Measurements from ENCODE around the gene PRCP.
A peak's percentile ranks its signal among the peaks of the same experiment; 100 is the strongest.

PRCP gene

DNA sequence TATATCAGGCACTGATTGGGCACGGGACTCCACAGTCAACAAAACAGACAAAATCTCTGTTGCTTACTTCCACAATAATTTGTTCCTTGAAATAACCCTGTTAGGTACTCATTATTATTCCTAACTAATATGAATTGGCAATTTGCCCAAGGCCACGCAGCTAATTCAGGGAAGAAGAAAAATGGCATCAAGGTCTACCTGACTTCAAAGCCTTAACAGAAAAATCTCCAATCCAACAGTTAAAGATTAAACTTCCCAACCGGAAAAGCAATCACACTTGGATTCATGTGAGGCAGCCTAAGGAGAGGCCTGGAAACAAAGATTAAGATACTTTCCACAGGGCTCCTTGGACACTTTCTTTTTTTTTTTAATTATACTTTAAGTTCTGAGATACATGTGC is 68.9 kb downstream of the PRCP start:
- TF ChIP-seq, protein P1, sequence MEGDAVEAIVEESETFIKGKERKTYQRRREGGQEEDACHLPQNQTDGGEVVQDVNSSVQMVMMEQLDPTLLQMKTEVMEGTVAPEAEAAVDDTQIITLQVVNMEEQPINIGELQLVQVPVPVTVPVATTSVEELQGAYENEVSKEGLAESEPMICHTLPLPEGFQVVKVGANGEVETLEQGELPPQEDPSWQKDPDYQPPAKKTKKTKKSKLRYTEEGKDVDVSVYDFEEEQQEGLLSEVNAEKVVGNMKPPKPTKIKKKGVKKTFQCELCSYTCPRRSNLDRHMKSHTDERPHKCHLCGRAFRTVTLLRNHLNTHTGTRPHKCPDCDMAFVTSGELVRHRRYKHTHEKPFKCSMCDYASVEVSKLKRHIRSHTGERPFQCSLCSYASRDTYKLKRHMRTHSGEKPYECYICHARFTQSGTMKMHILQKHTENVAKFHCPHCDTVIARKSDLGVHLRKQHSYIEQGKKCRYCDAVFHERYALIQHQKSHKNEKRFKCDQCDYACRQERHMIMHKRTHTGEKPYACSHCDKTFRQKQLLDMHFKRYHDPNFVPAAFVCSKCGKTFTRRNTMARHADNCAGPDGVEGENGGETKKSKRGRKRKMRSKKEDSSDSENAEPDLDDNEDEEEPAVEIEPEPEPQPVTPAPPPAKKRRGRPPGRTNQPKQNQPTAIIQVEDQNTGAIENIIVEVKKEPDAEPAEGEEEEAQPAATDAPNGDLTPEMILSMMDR (IDR thresholded peaks at IDR 0.05; ENCODE audit: insufficient read depth, low read depth, low read length, missing control alignments), result no peak
- DNase-seq (ENCODE audit: low read depth), result no peak
- no peak overlapping the region for H3K4me3 ChIP-seq (ENCODE audit: low read length)

DNA sequence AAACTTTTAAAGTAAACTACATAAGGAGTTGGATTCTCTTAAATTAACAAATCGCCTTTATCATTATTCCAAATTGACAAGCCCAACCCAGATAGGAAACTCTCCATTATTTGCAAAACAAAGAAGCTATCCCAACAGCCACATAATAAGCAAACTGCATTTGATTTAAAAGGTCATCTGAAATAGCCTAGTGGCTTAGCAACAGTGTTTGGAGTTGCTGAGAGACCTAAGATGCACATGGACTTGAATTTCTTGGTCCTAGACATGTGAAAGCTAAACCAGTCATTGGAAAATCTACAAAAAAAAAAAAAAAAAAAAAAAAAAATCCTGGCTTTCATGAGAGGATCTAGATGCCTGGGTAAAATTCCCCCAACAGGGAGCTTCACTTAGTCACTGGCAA is 69.5 kb downstream of the PRCP start:
- TF ChIP-seq, protein P1 (IDR thresholded peaks at IDR 0.05; ENCODE audit: insufficient read depth, low read depth, low read length, missing control alignments), result no peak
- H3K4me3 ChIP-seq (ENCODE audit: low read length), result no peak overlapping the region
- DNase-seq (ENCODE audit: low read depth), result no peak

DNA sequence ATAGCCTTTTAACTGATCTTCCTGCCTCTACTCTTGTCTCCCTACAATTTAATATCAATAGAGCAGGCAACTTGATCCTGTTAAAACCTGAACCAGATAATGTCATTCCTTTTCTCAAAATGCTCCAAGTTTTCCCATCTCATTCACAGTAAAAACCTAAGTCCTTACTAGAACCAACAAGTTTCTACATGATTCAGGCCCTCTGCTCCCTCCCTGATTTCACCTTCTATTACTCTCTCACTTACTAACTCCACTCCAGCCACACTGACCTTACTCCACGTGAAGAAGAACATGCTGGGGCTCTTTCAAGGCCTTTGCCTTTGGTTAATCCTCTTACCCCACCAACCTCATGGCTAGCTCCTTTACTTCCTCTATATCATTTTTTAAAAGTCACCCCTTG is 71.1 kb downstream of the PRCP start:
- peak; percentile 58 for DNase-seq (ENCODE audit: low read depth)
- TF ChIP-seq, protein P1 (IDR thresholded peaks at IDR 0.05; ENCODE audit: insufficient read depth, low read depth, low read length, missing control alignments), result no peak
- no peak overlapping the region for H3K4me3 ChIP-seq (ENCODE audit: low read length)

DNA sequence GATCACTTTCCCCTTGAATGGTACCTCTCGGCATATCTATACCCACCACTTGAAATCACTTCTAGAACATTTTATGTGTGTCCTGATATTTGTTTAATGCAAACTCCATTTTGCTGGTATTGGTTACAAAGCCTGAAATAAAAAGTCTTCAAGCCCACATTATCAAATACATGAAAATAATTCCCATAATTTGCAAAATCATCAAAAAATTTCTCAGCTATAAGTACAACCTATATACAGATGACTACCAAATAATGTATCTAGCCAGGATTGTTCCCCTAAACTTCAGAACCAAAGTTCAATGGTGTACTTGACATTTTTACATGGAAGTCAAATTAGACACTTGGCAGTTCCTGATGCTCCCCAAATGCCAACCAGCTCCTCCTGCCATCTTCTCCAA is 71.8 kb downstream of the PRCP start:
- no peak overlapping the region for H3K4me3 ChIP-seq (ENCODE audit: low read length)
- no peak for DNase-seq (ENCODE audit: low read depth)
- TF ChIP-seq, protein P1 (IDR thresholded peaks at IDR 0.05; ENCODE audit: insufficient read depth, low read depth, low read length, missing control alignments), result no peak

DNA sequence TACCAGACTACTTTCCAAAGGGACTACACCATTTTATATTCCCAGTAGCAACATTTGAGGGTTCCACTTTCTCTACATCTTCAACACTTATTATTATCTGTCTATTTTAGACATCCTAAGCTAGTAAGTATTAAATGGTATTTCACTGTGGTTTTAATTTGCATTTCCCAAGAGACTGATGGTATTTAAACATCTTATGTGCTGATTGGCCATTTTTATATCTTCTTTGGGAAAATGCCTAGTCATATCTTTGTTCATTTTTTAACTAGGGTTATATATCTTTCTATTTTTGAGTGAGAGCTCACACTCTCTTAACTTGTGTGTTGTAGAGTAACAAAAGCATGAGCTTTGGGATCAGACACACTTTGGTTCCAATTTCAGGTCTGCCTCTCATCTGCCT is 73.7 kb downstream of the PRCP start:
- no peak overlapping the region for H3K4me3 ChIP-seq (ENCODE audit: low read length)
- TF ChIP-seq, protein P1 (IDR thresholded peaks at IDR 0.05; ENCODE audit: insufficient read depth, low read depth, low read length, missing control alignments), result no peak
- no peak for DNase-seq (ENCODE audit: low read depth)

DNA sequence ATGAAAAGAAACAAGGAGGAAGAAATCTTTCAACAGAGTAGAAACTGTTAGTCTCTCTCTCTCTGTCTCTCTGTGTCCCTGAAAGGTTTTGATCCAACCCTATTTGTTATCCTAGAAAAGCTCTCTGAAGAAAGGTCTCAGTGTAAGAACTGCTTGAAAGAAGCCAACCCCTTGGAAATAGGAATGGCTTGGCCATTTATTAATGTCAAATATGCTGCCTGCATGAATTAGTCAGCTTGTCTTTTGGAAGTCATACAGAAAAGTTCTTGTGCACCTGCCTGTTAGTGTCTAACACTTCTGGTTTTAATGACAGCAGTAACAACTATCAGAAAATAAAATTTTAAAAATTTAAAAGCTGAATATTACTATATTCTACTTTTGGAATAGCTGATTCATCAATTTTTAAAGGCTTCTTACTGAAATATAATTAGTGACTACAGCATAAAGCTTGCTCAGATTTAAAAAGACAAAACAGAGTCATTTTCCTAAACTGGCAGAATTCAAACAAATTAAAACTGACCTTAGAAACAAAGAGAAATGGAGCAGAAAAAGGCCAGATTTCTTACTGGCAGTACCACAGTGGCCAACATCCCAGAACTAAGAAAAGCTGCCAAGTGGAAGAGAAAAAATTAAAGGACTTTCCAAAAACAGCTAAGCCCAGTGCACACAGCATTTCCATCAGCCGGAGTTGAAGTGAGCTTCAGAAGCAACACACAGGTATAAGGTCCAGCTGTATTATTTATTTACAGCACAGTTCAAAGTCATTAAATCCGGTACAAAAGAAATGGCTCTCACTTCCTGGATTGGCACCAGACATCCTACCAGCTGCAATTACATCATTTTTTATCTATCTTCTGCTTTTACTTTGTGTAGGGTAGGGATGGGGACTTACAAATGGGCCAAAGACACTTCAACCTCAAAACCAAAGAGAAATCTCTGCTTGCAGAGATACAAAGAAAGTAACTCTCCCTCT is 76.3 kb downstream of the PRCP start:
- TF ChIP-seq, protein P1 (IDR thresholded peaks at IDR 0.05; ENCODE audit: insufficient read depth, low read depth, low read length, missing control alignments), result no peak
- H3K4me3 ChIP-seq (ENCODE audit: low read length), result no peak overlapping the region
- DNase-seq (ENCODE audit: low read depth), result no peak
